Activated B cell treated with CpG ODN at 0.5 μM for 24 hours (primary cell): ENCODE measurements around the gene MBD5. TPM values are rescaled to one million over a fixed set of nuclear protein-coding genes. Genes with fewer than 3 reads are reported as not detected.

Experiments
- ATAC-seq: fragments of 200-7000 bp; cut with Tn5 transposase; one replicate; pipeline ENCODE4 v1.10.0; 2021; ENCODE audit warnings: low read depth, mild to moderate bottlenecking, moderate library complexity
- CTCF ChIA-PET: fragments of 350-600 bp; sonication (Branson Sonifier 250); formaldehyde crosslinking; loops from one replicate; lab custom pipeline; 2021; ENCODE audit warnings: antibody characterized with exemption; lab: Charles Lee
- POLR2A ChIA-PET: fragments of 350-600 bp; sonication (Branson Sonifier 250); formaldehyde crosslinking; loops from one replicate; lab custom pipeline; 2021; ENCODE audit warnings: antibody characterized with exemption; lab: Charles Lee
- DNase-seq: peaks from one replicate; pipeline ENCODE4 v3.0.0; 2022
- H3K27ac Mint-ChIP-seq: one replicate; pipeline ENCODE4 v1.8.0; 2020; ENCODE audit warnings: mixed read lengths
- H3K27me3 Mint-ChIP-seq: one replicate; pipeline ENCODE4 v1.8.0; 2021; ENCODE audit warnings: mixed read lengths
- H3K36me3 Mint-ChIP-seq: one replicate; pipeline ENCODE4 v1.8.0; 2021; ENCODE audit warnings: low read depth, mixed read lengths
- H3K4me1 Mint-ChIP-seq: one replicate; pipeline ENCODE4 v1.8.0; 2021; ENCODE audit warnings: mixed read lengths
- H3K4me3 Mint-ChIP-seq: one replicate; pipeline ENCODE4 v1.8.0; 2020; ENCODE audit warnings: mild to moderate bottlenecking, mixed read lengths
- H3K9me3 Mint-ChIP-seq: one replicate; pipeline ENCODE4 v1.8.0; 2020; ENCODE audit warnings: mixed read lengths
- CTCF ChIP-seq: fragments of 200-600 bp; IDR thresholded peaks from one replicate; pipeline ENCODE4 v1.8.0; 2022; ENCODE audit warnings: antibody characterized with exemption, mild to moderate bottlenecking
- intact Hi-C: fragments of 100-400 bp; cut with micrococcal nuclease; formaldehyde crosslinking; loops from one replicate; pipeline ENCODE4 v1.15.1; 2024
- total RNA-seq: library from RNA; stranded (reverse); gene quantifications from 2 replicates; pipeline ENCODE4 v1.2.3, GENCODE V29; 2022

Gene MBD5
- total RNA-seq, 1 donor from 2014 or later, result 55.7 TPM

GRCh38 chr2:148301362-148301761 is 280.5 kb downstream of the MBD5 start:
- Mint-ChIP-seq H3K27me3 (no peaks in the 10 kb centered on the region), H3K4me1 (no peaks in the 10 kb centered on the region), H3K4me3 (no peak overlapping the region), H3K36me3 (peaks cover 15% of the 10 kb centered on the region), H3K9me3 (no peaks in the 10 kb centered on the region), H3K27ac (no peak overlapping the region)
- intact Hi-C loops, result no loop called here
- ChIA-PET CTCF (no interaction called here), POLR2A (no interaction called here)
- TF ChIP-seq CTCF, result no peak
- DNase-seq (no peak), ATAC-seq (no peak)

DNA sequence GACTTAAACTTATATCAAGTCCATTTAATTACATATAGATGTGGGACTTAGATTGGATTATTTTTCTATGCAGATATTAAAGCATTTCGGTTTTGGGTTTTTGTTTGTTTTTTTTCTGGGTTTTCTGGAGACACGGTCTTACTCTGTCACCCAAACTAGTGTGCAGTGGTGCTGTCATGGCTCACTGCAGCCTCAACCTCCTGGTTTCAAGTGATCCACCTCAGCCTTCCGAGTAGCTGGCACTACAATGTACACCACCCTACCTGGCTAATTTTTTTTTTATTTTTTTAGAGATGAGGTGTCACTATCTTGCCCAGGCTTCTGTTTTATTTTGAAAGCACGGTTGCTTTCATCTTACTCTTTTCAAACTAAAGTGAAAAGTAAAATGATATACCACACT is 281.6 kb downstream of the MBD5 start:
- DNase-seq (no peak), ATAC-seq (no peak)
- peaks cover 13% of the 10 kb centered on the region for H3K36me3 Mint-ChIP-seq
- intact Hi-C loops, result no loop called here
- H3K4me1 Mint-ChIP-seq, result no peaks in the 10 kb centered on the region
- no peaks in the 10 kb centered on the region for H3K27me3 Mint-ChIP-seq
- H3K4me3 Mint-ChIP-seq, result no peak overlapping the region
- ChIA-PET POLR2A (no interaction called here), CTCF (no interaction called here)
- no peak overlapping the region for H3K27ac Mint-ChIP-seq
- H3K9me3 Mint-ChIP-seq, result no peaks in the 10 kb centered on the region
- no peak for TF ChIP-seq CTCF

DNA sequence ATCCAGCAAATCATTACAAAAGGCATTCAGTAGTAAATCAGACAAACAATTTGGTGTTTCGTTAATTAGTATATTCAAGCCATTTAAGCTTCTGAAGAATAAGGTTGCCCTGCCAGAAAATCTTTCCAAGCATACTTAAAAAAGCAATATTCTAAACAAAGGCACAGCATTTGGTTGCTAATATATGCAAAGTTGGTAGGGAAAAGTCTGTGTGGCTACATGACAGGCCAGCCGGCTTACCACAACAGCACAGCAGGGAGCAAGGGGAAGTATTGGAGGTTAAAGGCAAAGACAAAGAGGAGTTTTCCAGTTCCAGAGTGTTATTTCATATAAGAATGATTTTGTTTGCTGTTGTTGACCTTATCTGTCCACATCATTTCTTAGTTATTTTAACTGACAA is 282.3 kb downstream of the MBD5 start:
- Mint-ChIP-seq H3K27me3 (no peaks in the 10 kb centered on the region), H3K9me3 (no peaks in the 10 kb centered on the region), H3K4me3 (no peak overlapping the region), H3K36me3 (peaks cover 12% of the 10 kb centered on the region), H3K4me1 (no peaks in the 10 kb centered on the region), H3K27ac (no peak overlapping the region)
- ChIA-PET POLR2A (no interaction called here), CTCF (no interaction called here)
- no peak for DNase-seq
- ATAC-seq, result no peak
- intact Hi-C loops, result no loop called here
- TF ChIP-seq CTCF, result no peak

GRCh38 chr2:148305476-148305875 is 284.6 kb downstream of the MBD5 start:
- TF ChIP-seq CTCF, result no peak
- Mint-ChIP-seq H3K27ac (no peak overlapping the region), H3K4me1 (no peaks in the 10 kb centered on the region), H3K4me3 (no peak overlapping the region), H3K27me3 (no peaks in the 10 kb centered on the region), H3K36me3 (peaks cover 5% of the 10 kb centered on the region), H3K9me3 (no peaks in the 10 kb centered on the region)
- ChIA-PET CTCF (no interaction called here), POLR2A (no interaction called here)
- no peak for ATAC-seq
- intact Hi-C loops, result no loop called here
- DNase-seq, result no peak

- DNase-seq (no peak), ATAC-seq (no peak)
- no peaks in the 10 kb centered on the region for H3K9me3 Mint-ChIP-seq
- H3K27me3 Mint-ChIP-seq, result no peaks in the 10 kb centered on the region
- intact Hi-C loops, result no loop called here
- H3K36me3 Mint-ChIP-seq, result peaks cover 7% of the 10 kb centered on the region
- H3K4me3 Mint-ChIP-seq, result no peak overlapping the region
- POLR2A ChIA-PET, result no interaction called here
- TF ChIP-seq CTCF, result no peak
- CTCF ChIA-PET, result no interaction called here
- no peaks in the 10 kb centered on the region for H3K4me1 Mint-ChIP-seq
- no peak overlapping the region for H3K27ac Mint-ChIP-seq
Measured at GRCh38 chr2:148306027-148306426, 285.1 kb downstream of the MBD5 start.
